ENCODE results near the gene TRAPPC4. TPM values are rescaled to one million over a fixed set of nuclear protein-coding genes. Genes with fewer than 3 reads are reported as not detected.
A peak's percentile ranks its signal among the peaks of the same experiment; 100 is the strongest.

Gene TRAPPC4
- total RNA-seq, 1 donor from 2014 or later: 32.7 TPM

DNA sequence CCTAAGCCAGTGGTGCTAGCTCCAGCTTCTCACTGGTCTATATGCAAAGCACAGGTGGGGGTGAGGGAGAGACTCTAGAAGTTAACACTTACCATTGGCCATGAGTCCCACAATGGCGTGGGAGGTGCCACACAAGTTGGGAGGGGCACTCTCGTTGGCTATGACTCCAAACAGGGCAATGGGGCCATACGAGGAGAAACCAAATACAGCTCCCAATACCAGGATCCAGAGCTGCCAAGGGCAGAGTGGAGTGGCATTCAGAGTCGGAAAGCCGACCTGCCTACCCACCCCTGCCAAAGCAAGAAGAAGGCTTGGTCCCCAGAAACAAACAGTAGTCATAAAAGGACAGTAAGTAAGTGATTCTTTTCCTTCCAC lies 6.5 kb downstream of the TRAPPC4 start:
- no peaks in the 10 kb centered on the region for H3K9me3 ChIP-seq (replicated peaks)
- peaks cover 59% of the 10 kb centered on the region for H3K36me3 ChIP-seq
- peak overlapping the region; percentile 8 for H3K4me3 ChIP-seq
- DNase-seq: no peak
- H3K4me1 ChIP-seq: peaks cover 48% of the 10 kb centered on the region
- intact Hi-C loops (cut with micrococcal nuclease): no loop called here
- H3K27me3 ChIP-seq (ENCODE audit: low read depth): no peaks in the 10 kb centered on the region
- TF ChIP-seq, protein P1, sequence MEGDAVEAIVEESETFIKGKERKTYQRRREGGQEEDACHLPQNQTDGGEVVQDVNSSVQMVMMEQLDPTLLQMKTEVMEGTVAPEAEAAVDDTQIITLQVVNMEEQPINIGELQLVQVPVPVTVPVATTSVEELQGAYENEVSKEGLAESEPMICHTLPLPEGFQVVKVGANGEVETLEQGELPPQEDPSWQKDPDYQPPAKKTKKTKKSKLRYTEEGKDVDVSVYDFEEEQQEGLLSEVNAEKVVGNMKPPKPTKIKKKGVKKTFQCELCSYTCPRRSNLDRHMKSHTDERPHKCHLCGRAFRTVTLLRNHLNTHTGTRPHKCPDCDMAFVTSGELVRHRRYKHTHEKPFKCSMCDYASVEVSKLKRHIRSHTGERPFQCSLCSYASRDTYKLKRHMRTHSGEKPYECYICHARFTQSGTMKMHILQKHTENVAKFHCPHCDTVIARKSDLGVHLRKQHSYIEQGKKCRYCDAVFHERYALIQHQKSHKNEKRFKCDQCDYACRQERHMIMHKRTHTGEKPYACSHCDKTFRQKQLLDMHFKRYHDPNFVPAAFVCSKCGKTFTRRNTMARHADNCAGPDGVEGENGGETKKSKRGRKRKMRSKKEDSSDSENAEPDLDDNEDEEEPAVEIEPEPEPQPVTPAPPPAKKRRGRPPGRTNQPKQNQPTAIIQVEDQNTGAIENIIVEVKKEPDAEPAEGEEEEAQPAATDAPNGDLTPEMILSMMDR (IDR thresholded peaks at IDR 0.05; ENCODE audit: borderline replicate concordance): no peak
- H3K27ac ChIP-seq (replicated peaks): peak overlapping the region; percentile 59

DNA sequence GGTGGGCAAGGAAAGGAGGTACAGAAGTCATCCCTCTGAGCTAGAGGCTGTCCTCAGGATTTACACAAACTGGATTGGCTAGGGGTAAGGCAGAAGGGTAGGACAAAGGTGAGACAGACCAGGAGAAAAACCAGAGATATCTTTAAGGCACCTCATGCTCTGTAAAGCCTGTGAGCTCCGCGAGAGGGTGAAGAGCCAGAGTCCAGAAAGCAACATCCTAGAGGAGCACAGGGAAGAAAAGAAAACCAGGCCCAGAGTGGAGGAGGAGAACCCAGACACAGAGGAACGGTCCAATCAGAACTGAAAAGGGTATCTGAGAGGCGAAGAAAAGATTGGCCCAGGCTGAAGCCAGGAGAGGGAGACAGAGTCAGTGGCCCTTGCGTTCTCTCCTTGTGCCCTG lies 7.0 kb downstream of the TRAPPC4 start:
- no peak for DNase-seq
- peaks cover 48% of the 10 kb centered on the region for H3K4me1 ChIP-seq
- peaks cover 59% of the 10 kb centered on the region for H3K36me3 ChIP-seq
- H3K4me3 ChIP-seq: no peak overlapping the region
- TF ChIP-seq, protein P1 (IDR thresholded peaks at IDR 0.05; ENCODE audit: borderline replicate concordance): no peak
- intact Hi-C loops (cut with micrococcal nuclease): no loop called here
- peak overlapping the region; percentile 59 for H3K27ac ChIP-seq (replicated peaks)
- H3K27me3 ChIP-seq (ENCODE audit: low read depth): no peaks in the 10 kb centered on the region
- no peaks in the 10 kb centered on the region for H3K9me3 ChIP-seq (replicated peaks)

DNA sequence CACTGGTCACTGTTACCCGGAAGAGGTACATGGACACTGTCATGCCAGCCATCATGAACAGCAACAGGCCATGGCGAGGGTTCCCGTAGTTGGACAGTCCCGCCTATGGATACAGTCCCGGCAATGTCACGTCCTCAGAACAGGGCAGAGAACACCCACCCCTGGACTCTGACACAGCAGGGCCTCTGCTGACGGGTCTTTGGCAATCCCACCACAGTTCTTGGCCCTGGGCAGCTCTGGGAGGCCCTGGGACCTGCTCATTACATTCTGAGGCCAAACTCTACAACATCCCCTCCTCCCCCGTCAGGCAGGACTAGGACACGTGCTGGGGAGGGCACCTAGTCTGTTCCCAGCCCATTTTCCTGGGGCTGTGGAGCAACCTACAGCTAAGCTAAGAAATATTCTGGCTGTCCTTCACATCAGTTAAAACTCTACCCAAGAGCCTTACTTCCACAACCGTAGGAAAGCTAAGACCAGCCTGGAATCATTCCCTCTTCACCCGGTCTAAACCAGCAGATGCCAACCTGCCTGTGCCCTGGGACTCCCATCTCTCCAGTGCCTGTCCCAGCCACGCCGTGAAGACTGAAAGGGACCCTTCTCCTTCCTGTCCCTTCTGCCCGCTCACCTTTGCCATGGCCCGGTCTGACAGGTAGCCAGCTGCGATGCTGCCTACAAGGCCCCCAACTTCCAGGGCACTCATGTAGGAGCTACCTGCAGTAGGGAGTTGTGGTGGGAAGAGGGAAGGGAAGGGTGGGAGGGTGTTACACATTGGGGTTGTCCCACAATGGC lies 7.6 kb downstream of the TRAPPC4 start:
- peaks cover 45% of the 10 kb centered on the region for H3K4me1 ChIP-seq
- H3K4me3 ChIP-seq: no peak overlapping the region
- TF ChIP-seq, protein P1 (IDR thresholded peaks at IDR 0.05; ENCODE audit: borderline replicate concordance): no peak
- H3K36me3 ChIP-seq: peaks cover 54% of the 10 kb centered on the region
- DNase-seq: no peak
- H3K27ac ChIP-seq (replicated peaks): no peak overlapping the region
- no peaks in the 10 kb centered on the region for H3K9me3 ChIP-seq (replicated peaks)
- intact Hi-C loops (cut with micrococcal nuclease): no loop called here
- H3K27me3 ChIP-seq (ENCODE audit: low read depth): no peaks in the 10 kb centered on the region

DNA sequence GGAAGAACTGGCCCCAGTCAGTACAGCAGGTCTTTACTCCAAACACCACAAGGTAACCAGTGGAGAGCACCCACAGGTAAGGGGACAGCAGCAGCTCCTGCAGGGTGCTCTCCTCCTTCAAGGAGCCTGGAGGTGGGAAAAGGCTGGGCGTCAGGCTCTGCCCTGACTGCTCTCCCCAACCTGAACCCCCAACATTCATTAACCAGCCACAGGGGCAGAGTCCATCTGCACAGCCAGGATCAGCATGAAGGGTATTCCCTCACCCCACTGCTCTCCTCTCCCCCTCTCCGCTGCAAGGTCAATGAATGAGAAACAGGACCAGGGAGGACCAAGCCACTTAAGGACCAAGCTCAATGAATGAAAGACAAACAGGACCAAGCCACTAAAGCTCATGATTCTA lies 8.4 kb downstream of the TRAPPC4 start:
- Histone ChIP-seq H3K4me1 (peaks cover 41% of the 10 kb centered on the region), H3K4me3 (no peak overlapping the region), H3K9me3 (replicated peaks) (no peaks in the 10 kb centered on the region), H3K27me3 (ENCODE audit: low read depth) (no peaks in the 10 kb centered on the region), H3K36me3 (peaks cover 46% of the 10 kb centered on the region), H3K27ac (replicated peaks) (no peak overlapping the region)
- no peak for DNase-seq
- intact Hi-C loops (cut with micrococcal nuclease): no loop called here
- TF ChIP-seq, protein P1 (IDR thresholded peaks at IDR 0.05; ENCODE audit: borderline replicate concordance): no peak

DNA sequence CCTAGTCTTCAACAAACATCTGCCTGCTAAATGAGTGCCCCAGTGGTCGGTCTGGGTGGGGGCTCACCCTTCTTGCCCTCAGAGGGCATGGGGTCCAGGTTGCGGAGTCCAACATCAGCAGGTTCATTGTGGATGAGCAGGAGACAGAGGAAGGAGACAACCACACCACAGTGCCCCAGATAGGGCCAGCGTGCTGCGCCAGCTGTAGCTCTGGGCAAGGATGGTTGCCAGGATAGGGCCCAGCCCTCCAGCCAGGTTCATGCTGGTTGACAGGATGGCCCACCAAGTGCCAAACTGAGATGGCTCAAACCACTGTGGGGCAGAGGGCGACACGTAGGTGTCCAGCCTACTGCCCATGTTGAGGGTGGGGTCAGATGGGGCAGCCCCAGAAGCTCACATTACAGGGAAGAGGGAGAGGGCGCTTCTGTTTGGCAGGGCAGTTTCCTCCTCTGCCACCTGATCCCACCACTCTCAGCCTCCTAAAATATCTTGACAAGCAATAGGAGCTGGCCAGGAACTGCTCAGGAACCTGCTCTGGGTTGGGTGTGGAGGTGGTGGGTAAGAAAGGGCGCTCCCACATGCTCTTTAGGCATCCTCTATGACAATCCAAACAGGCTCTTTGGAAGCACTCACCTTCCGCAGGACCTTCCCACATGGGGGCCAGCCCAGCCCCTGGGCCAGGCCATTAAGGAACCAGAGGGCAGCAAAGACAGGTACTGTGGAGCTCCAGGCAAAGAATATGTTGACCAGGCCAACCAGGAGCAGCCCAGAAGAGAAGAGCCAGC lies 9.2 kb downstream of the TRAPPC4 start:
- no peak overlapping the region for H3K27ac ChIP-seq (replicated peaks)
- no peaks in the 10 kb centered on the region for H3K27me3 ChIP-seq (ENCODE audit: low read depth)
- no peaks in the 10 kb centered on the region for H3K9me3 ChIP-seq (replicated peaks)
- intact Hi-C loops (cut with micrococcal nuclease): no loop called here
- no peak overlapping the region for H3K4me3 ChIP-seq
- H3K36me3 ChIP-seq: peaks cover 38% of the 10 kb centered on the region
- H3K4me1 ChIP-seq: peaks cover 41% of the 10 kb centered on the region
- TF ChIP-seq, protein P1 (IDR thresholded peaks at IDR 0.05; ENCODE audit: borderline replicate concordance): no peak
- no peak for DNase-seq
